ENCODE results near the gene TMOD1. TPM values are rescaled to one million over a fixed set of nuclear protein-coding genes. Genes with fewer than 3 reads are reported as not detected.

Gene TMOD1
- total and polyA plus RNA-seq, 2 of the 13 experiments (the other 11 are each of a cell fraction or from before 2014, with no cell fraction given): 0.04 to 0.07 TPM

DNA sequence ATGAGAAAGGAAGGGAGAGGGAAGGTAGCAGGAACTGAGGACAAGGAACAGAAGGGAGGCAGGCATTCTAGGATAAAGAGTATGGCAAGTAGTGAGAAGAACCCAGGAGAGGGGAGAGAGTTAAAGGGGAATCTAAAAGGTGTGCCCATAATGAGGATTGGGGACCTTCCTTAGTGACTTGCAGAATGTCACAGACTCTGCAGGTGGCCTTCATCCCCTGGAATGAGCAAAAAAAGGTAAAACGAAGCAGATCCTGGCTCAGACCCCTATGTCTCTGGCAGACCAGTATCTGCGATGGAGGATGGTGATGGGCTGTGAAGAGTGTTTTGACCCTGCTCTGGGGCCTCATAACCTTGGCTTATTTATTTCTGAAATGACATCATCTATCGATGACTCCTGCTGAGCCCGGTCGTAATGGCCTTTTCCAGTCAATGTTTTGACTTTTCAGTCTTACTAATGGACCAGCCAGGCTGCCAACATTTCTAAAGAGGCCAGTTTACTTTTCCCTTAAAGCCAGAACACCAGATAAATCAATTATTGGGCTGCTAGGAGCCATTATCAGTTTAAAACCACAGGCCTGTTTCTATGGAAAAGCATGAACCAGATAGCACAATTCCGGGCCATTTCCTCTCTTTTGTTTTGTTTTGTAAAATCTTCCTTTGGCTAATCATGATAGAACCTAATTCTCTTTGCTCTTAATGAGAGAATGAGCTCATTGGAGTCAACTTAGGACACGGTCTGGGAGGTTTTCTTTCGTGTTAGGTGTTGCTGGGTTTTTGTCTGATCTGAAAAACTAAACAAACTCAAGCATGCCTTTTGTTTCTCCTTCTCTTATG is 3.1 kb downstream of the TMOD1 start:
- DNase-seq (ENCODE audit: low spot score) (no peak), FAIRE-seq (no peak), ATAC-seq (no peak)
- intact Hi-C loops (cut with micrococcal nuclease; ENCODE audit: unreplicated experiment) (no loop called here), in situ Hi-C loops (cut with HindIII; ENCODE audit: extremely low pct_ligation_motif_present, low pct_unique_long_range_greater_than_20kb) (no loop called here)
- no peak overlapping the region for H3K9ac ChIP-seq (ENCODE audit: insufficient read depth, low read depth, low read length)
- H3K4me1 ChIP-seq (ENCODE audit: insufficient read depth, low read length): peaks cover 25% of the 10 kb centered on the region
- H2AFZ ChIP-seq (ENCODE audit: low read length): no peak overlapping the region
- ChIA-PET POLR2A (no interaction called here), CTCF (ENCODE audit: low intra/inter-chr PET ratio, low total read pairs) (no interaction called here)
- no peak overlapping the region for H3K4me2 ChIP-seq (ENCODE audit: low read depth, low read length)
- H3K27ac ChIP-seq (ENCODE audit: extremely low read length, insufficient read depth, low read length): no peak overlapping the region
- H4K20me1 ChIP-seq (ENCODE audit: insufficient read depth, low read length): no peaks in the 10 kb centered on the region
- H3K36me3 ChIP-seq (replicated peaks in 1 of 2; ENCODE audit: control insufficient read depth in 1 of 2, insufficient read depth in 2 of 2, low read length in 2 of 2): no peaks in the 10 kb centered on the region
- WGBS (ENCODE audit: low lambda C conversion rate): 37% methylated on average over 8 of the region's 8 CpGs
- peaks cover 13 to 57% of the 10 kb centered on the region in 2 experiments; a peak in 4 of 5 replicates for H3K27me3 ChIP-seq (ENCODE audit: control insufficient read depth in 1 of 2, insufficient read depth in 2 of 2, low read length in 2 of 2)
- TF ChIP-seq ZBTB42 (CRISPR knock-in tag; IDR thresholded peaks at IDR 0.05): no peak
- no peak for TF ChIP-seq ZBTB7A (CRISPR knock-in tag; IDR thresholded peaks at IDR 0.05)
- peak; percentile 47; the same call in 1 of the 2 replicates for TF ChIP-seq ATF7 (IDR thresholded peaks at IDR 0.05)
- TF ChIP-seq ATF7 (CRISPR knock-in tag; IDR thresholded peaks at IDR 0.05): no peak
- TF ChIP-seq ZNF607 (CRISPR knock-in tag; IDR thresholded peaks at IDR 0.05; ENCODE audit: borderline replicate concordance): no peak
- TF ChIP-seq, protein P1, sequence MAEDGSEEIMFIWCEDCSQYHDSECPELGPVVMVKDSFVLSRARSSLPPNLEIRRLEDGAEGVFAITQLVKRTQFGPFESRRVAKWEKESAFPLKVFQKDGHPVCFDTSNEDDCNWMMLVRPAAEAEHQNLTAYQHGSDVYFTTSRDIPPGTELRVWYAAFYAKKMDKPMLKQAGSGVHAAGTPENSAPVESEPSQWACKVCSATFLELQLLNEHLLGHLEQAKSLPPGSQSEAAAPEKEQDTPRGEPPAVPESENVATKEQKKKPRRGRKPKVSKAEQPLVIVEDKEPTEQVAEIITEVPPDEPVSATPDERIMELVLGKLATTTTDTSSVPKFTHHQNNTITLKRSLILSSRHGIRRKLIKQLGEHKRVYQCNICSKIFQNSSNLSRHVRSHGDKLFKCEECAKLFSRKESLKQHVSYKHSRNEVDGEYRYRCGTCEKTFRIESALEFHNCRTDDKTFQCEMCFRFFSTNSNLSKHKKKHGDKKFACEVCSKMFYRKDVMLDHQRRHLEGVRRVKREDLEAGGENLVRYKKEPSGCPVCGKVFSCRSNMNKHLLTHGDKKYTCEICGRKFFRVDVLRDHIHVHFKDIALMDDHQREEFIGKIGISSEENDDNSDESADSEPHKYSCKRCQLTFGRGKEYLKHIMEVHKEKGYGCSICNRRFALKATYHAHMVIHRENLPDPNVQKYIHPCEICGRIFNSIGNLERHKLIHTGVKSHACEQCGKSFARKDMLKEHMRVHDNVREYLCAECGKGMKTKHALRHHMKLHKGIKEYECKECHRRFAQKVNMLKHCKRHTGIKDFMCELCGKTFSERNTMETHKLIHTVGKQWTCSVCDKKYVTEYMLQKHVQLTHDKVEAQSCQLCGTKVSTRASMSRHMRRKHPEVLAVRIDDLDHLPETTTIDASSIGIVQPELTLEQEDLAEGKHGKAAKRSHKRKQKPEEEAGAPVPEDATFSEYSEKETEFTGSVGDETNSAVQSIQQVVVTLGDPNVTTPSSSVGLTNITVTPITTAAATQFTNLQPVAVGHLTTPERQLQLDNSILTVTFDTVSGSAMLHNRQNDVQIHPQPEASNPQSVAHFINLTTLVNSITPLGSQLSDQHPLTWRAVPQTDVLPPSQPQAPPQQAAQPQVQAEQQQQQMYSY (CRISPR knock-in tag; IDR thresholded peaks at IDR 0.05): no peak
- no TSS peak for BruUV-seq (replicated peaks)
- H3K9me3 ChIP-seq (ENCODE audit: low read length): no peaks in the 10 kb centered on the region
- no peak overlapping the region for H3K4me3 ChIP-seq (replicated peaks in 1 of 3; ENCODE audit: insufficient read depth in 1 of 3, low read depth in 2 of 3, low read length in 3 of 3)
- H3K79me2 ChIP-seq (ENCODE audit: insufficient read depth, low read length): no peaks in the 10 kb centered on the region
